Glomerular visceral epithelial cell (primary cell): Measurements from ENCODE around the gene PHETA2.
"Not testable (repeated sequence)": the region's sequence is repeated elsewhere in the genome, so short reads cannot be mapped to it uniquely, and the experiment has no call there.

Experiments used
- DNase-seq: peaks from one replicate; pipeline ENCODE4 v3.0.0-alpha.2; 2016; ENCODE audit errors: extremely low spot score

The PHETA2 gene

GRCh38 chr22:42104332-42104860 lies 30.3 kb downstream of the PHETA2 start:
- not testable (repeated sequence) for DNase-seq

DNA sequence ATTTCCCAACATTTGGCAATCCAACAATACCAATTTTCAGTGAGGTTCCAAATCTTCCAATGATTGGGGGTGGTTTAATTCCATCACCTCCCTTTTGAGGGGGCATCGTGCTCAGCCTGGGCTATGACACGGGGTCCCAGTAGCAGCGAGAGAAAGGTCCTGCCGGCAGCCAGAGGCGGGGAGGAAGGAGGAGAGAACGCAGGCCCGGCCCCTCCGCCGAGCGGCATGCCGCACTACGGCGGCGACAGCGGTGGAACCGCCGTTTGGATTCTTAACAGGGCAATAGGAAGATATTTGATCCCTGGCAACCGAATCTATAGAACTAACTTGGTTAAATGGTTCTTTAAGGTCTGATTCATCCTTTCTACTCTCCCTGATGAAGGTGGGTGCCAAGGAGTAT lies 34.8 kb downstream of the PHETA2 start:
- DNase-seq, result no peak

- no peak for DNase-seq
Observed at GRCh38 chr22:42111798-42112197, 37.8 kb downstream of the PHETA2 start.

GRCh38 chr22:42112793-42113192 lies 38.7 kb downstream of the PHETA2 start:
- not testable (repeated sequence) for DNase-seq

DNA sequence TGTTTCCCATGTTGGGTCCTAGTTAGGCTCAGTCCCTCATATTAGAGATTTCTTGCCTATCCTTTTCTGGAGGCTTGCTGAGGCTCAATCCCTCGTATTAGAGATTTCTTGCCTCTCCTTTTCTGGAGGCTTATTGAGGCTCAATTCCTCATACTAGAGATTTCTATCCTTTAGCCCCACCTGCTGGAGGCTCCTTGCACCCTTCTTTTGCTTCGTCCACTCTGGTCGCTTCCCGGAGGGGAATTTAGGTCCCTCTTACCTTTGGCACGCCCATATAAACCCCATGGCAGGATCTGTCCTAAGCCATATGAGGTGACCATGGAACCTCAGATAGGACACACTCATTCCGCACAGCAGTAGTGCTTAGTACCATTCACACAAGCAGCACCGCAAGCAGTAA lies 40.7 kb downstream of the PHETA2 start:
- DNase-seq, result no peak

- DNase-seq, result not testable (repeated sequence)
Observed at GRCh38 chr22:42115420-42115830, 41.4 kb downstream of the PHETA2 start.

- no peak for DNase-seq
Observed at GRCh38 chr22:42116848-42117424, 42.9 kb downstream of the PHETA2 start.

DNA sequence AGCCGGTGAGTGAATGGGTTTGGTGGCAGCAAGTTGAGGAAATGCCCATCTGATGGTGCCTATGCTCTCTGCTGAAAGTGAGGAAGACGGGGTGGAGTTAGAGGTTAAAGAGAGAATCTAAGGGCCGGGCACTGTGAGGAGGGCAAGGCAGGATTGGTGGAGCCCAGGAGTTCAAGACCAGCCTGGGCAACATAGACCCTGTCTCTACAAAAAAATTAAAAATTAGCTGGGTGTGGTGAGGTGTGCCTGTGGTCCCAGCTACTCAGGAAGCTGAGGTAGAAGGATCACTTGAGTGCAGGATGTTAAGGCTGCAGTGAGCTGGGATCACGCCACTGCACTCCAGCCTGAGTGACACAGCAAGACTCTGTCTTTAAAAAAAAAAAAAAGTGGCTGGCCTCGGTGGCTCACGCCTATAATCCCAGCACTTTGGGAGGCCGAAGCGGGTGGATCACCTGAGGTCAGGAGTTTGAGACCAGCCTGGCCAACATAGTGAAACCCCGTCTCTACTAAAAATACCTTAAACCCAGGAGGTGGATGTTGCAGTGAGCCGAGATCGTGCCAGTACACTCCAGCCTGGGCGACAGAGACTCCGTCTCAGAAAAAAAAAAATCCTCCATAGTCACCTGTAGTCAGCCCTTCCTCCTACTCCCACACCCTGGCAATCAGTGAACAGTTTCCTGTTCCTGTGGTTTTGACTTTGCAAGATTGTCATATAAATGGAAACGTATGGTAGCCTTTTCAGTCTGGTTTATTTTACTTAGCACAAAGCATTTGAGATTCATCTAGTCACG lies 46.4 kb downstream of the PHETA2 start:
- not testable (repeated sequence) for DNase-seq

DNA sequence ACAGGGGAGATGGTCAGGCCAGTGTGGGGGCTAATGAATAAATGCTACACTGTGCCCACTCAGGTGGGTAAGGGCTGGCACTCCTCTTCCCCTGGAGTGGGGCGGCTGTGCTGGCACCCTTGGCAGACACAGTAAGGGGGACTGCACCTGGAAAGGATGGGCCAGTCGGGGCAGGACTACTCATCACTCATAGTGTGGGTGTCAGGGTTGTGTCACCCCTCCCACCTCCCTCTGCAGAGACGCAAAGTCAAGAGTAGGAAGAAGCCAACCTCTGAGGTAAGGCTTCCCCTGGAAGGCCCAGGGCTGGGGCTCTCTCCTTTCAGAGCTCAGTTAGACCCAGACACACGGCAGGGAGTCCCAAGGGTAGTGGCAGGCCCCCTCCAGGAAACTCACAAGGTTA lies 49.5 kb downstream of the PHETA2 start:
- DNase-seq, result not testable (repeated sequence)

GRCh38 chr22:42127606-42128005 lies 53.6 kb downstream of the PHETA2 start:
- DNase-seq, result no peak

DNA sequence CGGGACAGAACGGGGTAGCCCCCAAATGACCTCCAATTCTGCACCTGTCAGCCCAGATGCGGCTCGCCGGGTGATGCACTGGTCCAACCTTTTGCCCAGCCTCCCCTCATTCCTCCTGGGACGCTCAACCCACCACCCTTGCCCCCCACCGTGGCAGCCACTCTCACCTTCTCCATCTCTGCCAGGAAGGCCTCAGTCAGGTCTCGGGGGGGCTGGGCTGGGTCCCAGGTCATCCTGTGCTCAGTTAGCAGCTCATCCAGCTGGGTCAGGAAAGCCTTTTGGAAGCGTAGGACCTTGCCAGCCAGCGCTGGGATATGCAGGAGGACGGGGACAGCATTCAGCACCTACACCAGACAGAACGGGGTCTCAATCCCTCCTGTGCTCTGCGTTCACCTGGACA lies 54.0 kb downstream of the PHETA2 start:
- DNase-seq, result not testable (repeated sequence)
